C4-2B (cell line): ENCODE measurements around the gene CACNG6.

Experiments used
- ZFX ChIP-seq: fragments of 450-650 bp; IDR thresholded peaks from 2 replicates; pipeline ENCODE4 v1.6.1; 2017
- TF ChIP-seq, protein P1 (sequence below): fragments of 450-650 bp; conservative IDR thresholded peaks from 2 replicates; pipeline ENCODE4 v1.5.1; 2017; ENCODE audit warnings: mild to moderate bottlenecking

DNA sequence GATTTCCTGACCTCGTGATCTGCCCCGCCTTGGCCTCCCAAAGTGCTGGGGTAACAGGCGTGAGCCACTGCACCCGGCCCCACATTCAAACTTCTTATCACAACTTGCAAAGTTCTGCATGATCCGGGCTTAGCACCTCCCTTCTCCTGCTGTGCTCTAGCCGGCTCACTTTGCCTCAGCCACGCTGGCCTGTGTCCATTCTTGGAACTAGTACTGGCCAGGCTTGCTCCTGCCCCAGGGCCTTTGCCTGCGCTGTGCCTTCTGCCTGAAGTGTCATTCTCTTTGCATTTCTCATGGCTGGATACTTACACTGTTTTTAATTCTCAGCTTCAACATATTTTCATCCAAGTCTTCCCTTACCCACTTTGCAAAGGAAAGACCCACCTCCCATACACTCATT lies 29.9 kb downstream of the CACNG6 start:
- TF ChIP-seq, protein P1, sequence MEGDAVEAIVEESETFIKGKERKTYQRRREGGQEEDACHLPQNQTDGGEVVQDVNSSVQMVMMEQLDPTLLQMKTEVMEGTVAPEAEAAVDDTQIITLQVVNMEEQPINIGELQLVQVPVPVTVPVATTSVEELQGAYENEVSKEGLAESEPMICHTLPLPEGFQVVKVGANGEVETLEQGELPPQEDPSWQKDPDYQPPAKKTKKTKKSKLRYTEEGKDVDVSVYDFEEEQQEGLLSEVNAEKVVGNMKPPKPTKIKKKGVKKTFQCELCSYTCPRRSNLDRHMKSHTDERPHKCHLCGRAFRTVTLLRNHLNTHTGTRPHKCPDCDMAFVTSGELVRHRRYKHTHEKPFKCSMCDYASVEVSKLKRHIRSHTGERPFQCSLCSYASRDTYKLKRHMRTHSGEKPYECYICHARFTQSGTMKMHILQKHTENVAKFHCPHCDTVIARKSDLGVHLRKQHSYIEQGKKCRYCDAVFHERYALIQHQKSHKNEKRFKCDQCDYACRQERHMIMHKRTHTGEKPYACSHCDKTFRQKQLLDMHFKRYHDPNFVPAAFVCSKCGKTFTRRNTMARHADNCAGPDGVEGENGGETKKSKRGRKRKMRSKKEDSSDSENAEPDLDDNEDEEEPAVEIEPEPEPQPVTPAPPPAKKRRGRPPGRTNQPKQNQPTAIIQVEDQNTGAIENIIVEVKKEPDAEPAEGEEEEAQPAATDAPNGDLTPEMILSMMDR, result no peak
- no peak for TF ChIP-seq ZFX
